Activated T-cell treated with anti-CD3 and anti-CD28 coated beads, Interleukin-2, amount 50 U/mL, for 72 hours (primary cell): ENCODE data around the gene HOXB6. TPM values are rescaled to one million over a fixed set of nuclear protein-coding genes. Genes with fewer than 3 reads are reported as not detected.

Source experiments
- ATAC-seq, 2 donors: fragments of 150-1000 bp; cut with Tn5 transposase; replicated peaks in 1 of 2; 2 replicates each; pipeline ENCODE4 v1.10.0; 2021; ENCODE audit warnings: moderate library complexity in 2 of 2, mild to moderate bottlenecking in 1 of 2
- DNase-seq, 2 donors: peaks; one replicate each; pipeline ENCODE4 v3.0.0; 2021 to 2022; ENCODE audit warnings: mixed read lengths in 1 of 2
- H3K27ac Mint-ChIP-seq: one replicate; pipeline ENCODE4 v1.8.0; 2022; ENCODE audit warnings: mild to moderate bottlenecking, moderate library complexity, mixed read lengths
- H3K27me3 Mint-ChIP-seq: one replicate; pipeline ENCODE4 v1.8.0; 2022; ENCODE audit warnings: low read depth, mixed read lengths
- H3K36me3 Mint-ChIP-seq, 2 donors: one replicate each; pipeline ENCODE4 v1.8.0; 2022; ENCODE audit warnings: mixed read lengths in 2 of 2, mild to moderate bottlenecking in 1 of 2; ENCODE audit not compliant: insufficient read depth in 2 of 2
- H3K4me1 Mint-ChIP-seq: one replicate; pipeline ENCODE4 v1.8.0; 2022; ENCODE audit warnings: low read depth, mixed read lengths
- H3K4me3 Mint-ChIP-seq, 2 donors: one replicate each; pipeline ENCODE4 v1.8.0; 2022; ENCODE audit warnings: mild to moderate bottlenecking in 2 of 2, mixed read lengths in 2 of 2, moderate library complexity in 2 of 2
- H3K9me3 Mint-ChIP-seq, 2 donors: one replicate each; pipeline ENCODE4 v1.8.0; 2022; ENCODE audit warnings: mixed read lengths in 2 of 2
- total RNA-seq, 2 donors: library from RNA; stranded (reverse); gene quantifications; one replicate each; pipeline ENCODE4 v1.2.3, GENCODE V29; 2022

HOXB6 gene
- total RNA-seq, 2 donors from 2014 or later: 0.24 to 0.51 TPM

DNA sequence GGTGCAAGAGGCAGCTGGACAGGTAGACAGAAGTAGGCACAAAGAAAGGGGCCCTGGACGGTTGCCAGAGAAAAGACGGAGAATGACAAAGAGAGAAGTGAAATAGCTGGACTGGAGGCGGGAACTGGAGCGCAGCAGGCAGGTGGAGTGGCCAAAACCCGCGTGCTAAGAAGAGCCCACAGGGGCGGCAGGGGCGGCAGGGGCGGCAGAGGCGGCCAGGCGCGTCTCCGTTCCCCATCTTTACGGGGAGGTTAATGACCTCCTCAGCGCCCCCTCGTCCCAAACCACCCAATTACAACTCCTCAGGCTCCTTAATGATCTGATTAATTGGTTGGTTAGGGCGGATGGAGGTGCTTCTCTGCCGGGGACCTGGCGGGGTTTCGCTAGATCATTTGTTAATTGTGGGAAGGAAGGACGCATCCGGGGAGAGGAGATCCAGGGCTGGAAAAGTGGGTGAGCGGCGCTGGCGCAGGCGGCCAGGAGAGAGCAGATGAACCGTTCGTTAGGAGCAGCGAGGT lies 36.8 kb upstream of the HOXB6 start:
- Mint-ChIP-seq H3K9me3 (no peaks in the 10 kb centered on the region), H3K4me3 (peak overlapping the region; percentile 25 to 54), H3K27me3 (peaks cover 95% of the 10 kb centered on the region), H3K27ac (no peak overlapping the region), H3K36me3 (no peaks in the 10 kb centered on the region), H3K4me1 (peaks cover 28% of the 10 kb centered on the region)
- DNase-seq (no peak), ATAC-seq (no peak)

- Mint-ChIP-seq H3K27me3 (peaks cover 98% of the 10 kb centered on the region), H3K27ac (no peak overlapping the region), H3K4me1 (peaks cover 30% of the 10 kb centered on the region), H3K4me3 (no peak overlapping the region), H3K9me3 (no peaks in the 10 kb centered on the region), H3K36me3 (no peaks in the 10 kb centered on the region)
- DNase-seq (no peak), ATAC-seq (no peak)
Measured at GRCh38 chr17:48640858-48641180, 36.0 kb upstream of the HOXB6 start.

GRCh38 chr17:48639982-48640857 lies 35.4 kb upstream of the HOXB6 start:
- no peak for ATAC-seq
- H3K4me1 Mint-ChIP-seq: peaks cover 26% of the 10 kb centered on the region
- no peak for DNase-seq
- H3K27me3 Mint-ChIP-seq: peaks cover 98% of the 10 kb centered on the region
- H3K27ac Mint-ChIP-seq: no peak overlapping the region
- no peaks in the 10 kb centered on the region for H3K36me3 Mint-ChIP-seq
- no peak overlapping the region for H3K4me3 Mint-ChIP-seq
- H3K9me3 Mint-ChIP-seq: no peaks in the 10 kb centered on the region

- Mint-ChIP-seq H3K9me3 (no peaks in the 10 kb centered on the region), H3K27me3 (peaks cover 98% of the 10 kb centered on the region), H3K4me3 (no peak overlapping the region), H3K4me1 (peaks cover 31% of the 10 kb centered on the region), H3K27ac (no peak overlapping the region), H3K36me3 (no peaks in the 10 kb centered on the region)
- ATAC-seq (no peak), DNase-seq (no peak)
Measured at GRCh38 chr17:48639136-48639535, 34.4 kb upstream of the HOXB6 start.

DNA sequence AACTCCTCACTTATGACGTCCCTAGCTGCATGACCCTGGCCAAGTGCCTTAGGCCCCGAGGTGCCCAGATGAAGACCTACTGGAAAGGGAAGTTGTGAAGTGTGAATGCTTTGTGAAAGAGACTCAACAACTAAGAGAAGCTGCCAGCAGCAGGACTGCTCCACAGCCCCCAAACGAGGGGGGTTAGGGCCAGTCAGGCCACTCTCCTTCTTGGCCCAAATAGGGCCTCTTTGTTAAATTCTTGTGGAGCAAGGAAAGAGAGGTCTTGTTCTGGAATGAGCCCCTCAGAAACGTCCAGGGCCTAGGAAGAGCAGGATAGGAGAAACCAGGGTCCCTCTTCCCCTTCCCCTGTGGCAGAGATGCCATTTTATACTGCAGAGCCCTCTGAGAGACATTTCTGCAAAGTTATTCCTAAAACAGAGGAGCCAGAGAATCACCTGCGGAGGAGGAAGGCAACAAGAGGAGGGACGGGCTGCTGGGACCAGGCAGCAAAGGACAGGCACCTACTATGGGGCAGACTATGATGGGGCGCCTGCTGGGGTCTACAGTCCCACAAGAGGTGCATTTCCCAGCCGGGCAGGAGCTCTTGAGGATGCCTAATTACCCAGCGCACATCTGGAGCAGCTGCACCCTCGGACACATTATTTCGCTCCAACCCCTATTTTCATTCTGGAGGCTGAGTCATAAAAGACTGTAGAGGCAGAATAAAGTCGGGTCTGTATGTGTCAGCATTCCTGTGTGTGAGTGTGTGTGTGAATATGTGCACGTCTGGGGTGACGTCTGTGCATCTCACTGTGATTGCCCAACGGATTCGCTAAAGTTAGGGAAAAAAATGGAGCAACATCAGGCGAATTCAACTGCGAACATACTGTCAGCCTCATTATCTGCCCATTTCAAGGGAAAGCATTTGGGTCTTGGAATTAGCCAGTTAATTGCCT lies 32.8 kb upstream of the HOXB6 start:
- no peak for DNase-seq
- ATAC-seq: no peak
- H3K4me3 Mint-ChIP-seq: no peak overlapping the region

GRCh38 chr17:48636177-48637018 lies 31.6 kb upstream of the HOXB6 start:
- DNase-seq: peak; percentile 81 to 84
- Mint-ChIP-seq H3K36me3 (no peaks in the 10 kb centered on the region), H3K27me3 (peaks cover 96% of the 10 kb centered on the region), H3K4me3 (peak overlapping the region in 1 of 2 donors; percentile 60), H3K4me1 (peaks cover 27% of the 10 kb centered on the region), H3K9me3 (no peaks in the 10 kb centered on the region), H3K27ac (no peak overlapping the region)
- ATAC-seq: peak; percentile 85 to 87

More for the DNA sequence above, 32.8 kb upstream of the HOXB6 start:
- peaks cover 96% of the 10 kb centered on the region for H3K27me3 Mint-ChIP-seq
- no peaks in the 10 kb centered on the region for H3K36me3 Mint-ChIP-seq
- H3K4me1 Mint-ChIP-seq: peaks cover 34% of the 10 kb centered on the region
- H3K27ac Mint-ChIP-seq: no peak overlapping the region
- no peaks in the 10 kb centered on the region for H3K9me3 Mint-ChIP-seq

DNA sequence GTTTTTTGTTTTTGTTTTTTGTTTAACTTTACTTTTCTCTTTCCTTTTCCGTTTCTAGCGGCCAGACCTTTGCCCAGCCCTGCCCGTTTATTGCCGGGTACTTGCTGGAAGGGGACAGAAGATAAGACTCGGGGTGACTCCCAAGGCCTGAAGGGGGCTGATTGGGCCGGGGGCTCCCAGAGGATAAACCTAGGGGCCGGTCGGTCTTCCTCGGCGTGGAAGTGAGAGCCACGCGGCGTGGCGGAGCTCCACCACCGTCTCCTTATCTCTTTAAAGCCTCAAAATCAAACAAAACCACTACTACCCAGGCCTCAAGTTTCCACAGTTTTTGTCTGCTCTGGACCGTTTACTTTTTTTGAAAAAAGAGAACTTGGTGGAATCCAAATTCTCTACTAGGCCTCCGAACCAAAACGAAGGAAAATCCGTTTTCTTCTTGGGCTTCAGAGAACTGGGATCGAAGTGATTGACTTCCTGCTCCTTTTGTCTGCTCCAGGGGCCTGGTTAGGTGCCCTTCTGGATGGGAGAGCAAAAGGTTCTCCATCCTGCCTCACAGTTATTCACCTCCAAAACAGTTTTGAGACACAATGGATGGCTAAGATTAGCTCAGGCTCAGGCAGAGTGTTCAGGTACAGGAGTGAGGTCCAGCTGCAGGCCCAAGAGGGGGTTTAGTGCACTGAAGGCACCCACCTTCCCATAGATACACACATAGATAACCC lies 29.9 kb upstream of the HOXB6 start:
- H3K36me3 Mint-ChIP-seq: no peaks in the 10 kb centered on the region
- DNase-seq: no peak
- peaks cover 24% of the 10 kb centered on the region for H3K4me1 Mint-ChIP-seq
- H3K9me3 Mint-ChIP-seq: no peaks in the 10 kb centered on the region
- ATAC-seq: no peak
- no peak overlapping the region for H3K27ac Mint-ChIP-seq
- peaks cover 98% of the 10 kb centered on the region for H3K27me3 Mint-ChIP-seq
- H3K4me3 Mint-ChIP-seq: peak overlapping the region; percentile 81 to 82

DNA sequence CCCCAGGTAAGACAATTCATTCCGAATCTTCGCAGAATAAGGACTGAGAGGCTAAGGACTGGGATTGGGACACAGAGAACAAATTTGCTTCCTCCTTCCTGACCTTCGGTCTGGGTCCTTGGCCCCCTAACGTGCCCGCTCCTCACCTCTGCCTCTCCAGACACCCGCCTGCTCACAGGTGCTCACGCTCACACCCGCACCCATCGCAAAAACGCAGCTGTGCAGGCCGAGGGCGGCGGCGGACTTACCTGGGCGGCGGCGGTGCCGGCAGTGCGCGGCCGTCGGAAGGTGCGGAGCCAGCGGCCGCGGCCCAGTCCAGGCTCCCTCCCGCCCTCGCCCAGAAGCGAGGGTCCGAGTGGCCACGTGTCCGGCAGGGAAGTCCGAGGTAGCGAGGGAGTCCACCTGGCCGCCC lies 28.5 kb upstream of the HOXB6 start:
- Mint-ChIP-seq H3K27me3 (peaks cover 98% of the 10 kb centered on the region), H3K27ac (no peak overlapping the region), H3K36me3 (no peaks in the 10 kb centered on the region), H3K9me3 (no peaks in the 10 kb centered on the region), H3K4me3 (peak overlapping the region; percentile 81 to 82), H3K4me1 (peaks cover 24% of the 10 kb centered on the region)
- ATAC-seq (no peak), DNase-seq (no peak)

- no peak for DNase-seq
- Mint-ChIP-seq H3K27me3 (peaks cover 98% of the 10 kb centered on the region), H3K27ac (no peak overlapping the region), H3K4me3 (peak overlapping the region; percentile 29 to 46), H3K9me3 (no peaks in the 10 kb centered on the region), H3K36me3 (no peaks in the 10 kb centered on the region), H3K4me1 (peaks cover 24% of the 10 kb centered on the region)
- no peak for ATAC-seq
Measured at GRCh38 chr17:48632579-48633265, 27.9 kb upstream of the HOXB6 start.

DNA sequence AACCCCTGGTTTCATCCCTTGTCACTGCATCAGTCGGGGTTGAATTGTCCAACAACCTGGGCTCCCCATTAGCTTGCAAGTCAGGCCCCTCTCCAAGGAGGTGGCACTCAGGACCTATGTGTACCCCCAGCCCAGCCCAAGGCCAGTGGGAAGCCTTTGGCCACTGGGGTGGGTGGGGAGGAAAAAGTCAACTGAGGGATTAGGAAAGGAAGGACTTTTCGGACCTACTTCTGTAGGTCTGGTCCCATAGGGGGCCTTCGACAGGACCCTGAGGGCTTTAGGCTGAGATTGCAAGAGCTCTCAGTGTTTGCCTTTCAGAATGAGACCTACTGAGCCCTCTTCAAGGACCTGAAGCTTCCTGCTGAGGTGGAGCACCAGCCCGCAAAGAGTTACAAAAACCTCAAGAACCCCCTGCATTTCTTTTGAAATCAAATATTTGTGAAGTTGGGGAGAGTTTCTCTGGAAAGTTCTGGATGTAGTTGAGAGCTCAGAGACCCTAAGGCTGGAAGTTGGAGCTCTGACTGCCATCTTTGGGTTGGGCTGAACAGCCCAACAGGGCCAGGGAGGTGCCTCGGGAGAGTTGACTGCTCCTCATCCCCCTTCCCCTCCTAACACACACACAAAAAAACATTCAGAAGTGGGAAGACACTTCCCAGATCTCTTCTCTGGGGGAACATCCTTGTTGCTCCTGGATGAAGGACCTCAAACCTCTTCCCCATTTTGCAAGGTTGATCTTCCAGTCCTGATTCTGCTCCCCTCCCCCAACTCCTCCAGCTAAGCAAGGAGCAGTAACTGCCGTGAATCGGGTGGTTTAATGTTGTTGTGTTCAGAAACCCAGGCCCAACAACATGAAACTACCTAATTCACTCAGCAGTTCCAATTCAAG lies 27.1 kb upstream of the HOXB6 start:
- H3K4me1 Mint-ChIP-seq: peaks cover 25% of the 10 kb centered on the region
- no peaks in the 10 kb centered on the region for H3K9me3 Mint-ChIP-seq
- no peak overlapping the region for H3K27ac Mint-ChIP-seq
- H3K4me3 Mint-ChIP-seq: peak overlapping the region in 1 of 2 donors; percentile 10
- DNase-seq (no peak), ATAC-seq (no peak)
- H3K27me3 Mint-ChIP-seq: peaks cover 98% of the 10 kb centered on the region
- no peaks in the 10 kb centered on the region for H3K36me3 Mint-ChIP-seq
